Gastroesophageal sphincter (tissue), 4 donors: ENCODE data around the gene SLC18A2. TPM values are rescaled to one million over a fixed set of nuclear protein-coding genes. Genes with fewer than 3 reads are reported as not detected.

Experiments
- ATAC-seq: fragments of 150-250 bp; one replicate; pipeline ENCODE4 v1.9.1; 2016; ENCODE audit warnings: mild to moderate bottlenecking, moderate library complexity
- H3K27ac ChIP-seq, 4 donors: fragments of 200-600 bp; sonication (generic) in 3 of 4; 1 replicate in 3 of 4; 2 replicates in 1 of 4; pipeline ENCODE4 v1.5.1; 2016 to 2019
- H3K27me3 ChIP-seq: fragments of 200-600 bp; sonication (generic); one replicate; pipeline ENCODE4 v1.5.1; 2019
- H3K36me3 ChIP-seq, 2 donors: fragments of 200-600 bp; sonication (generic); one replicate each; pipeline ENCODE4 v1.5.1; 2019; ENCODE audit warnings: control low read depth in 1 of 2
- H3K4me1 ChIP-seq, 3 donors: fragments of 200-600 bp; sonication (generic); 1 replicate in 2 of 3; 2 replicates in 1 of 3; pipeline ENCODE4 v1.5.1; 2016 to 2019; ENCODE audit warnings: control low read depth in 2 of 3
- H3K4me3 ChIP-seq, 2 donors: fragments of 200-600 bp; sonication (generic); one replicate each; pipeline ENCODE4 v1.5.1; 2019; ENCODE audit warnings: mild to moderate bottlenecking in 1 of 2, moderate library complexity in 1 of 2
- H3K9me3 ChIP-seq, 3 donors: fragments of 200-600 bp; sonication (generic); one replicate each; pipeline ENCODE4 v1.5.1; 2017 to 2019; ENCODE audit warnings: control low read depth in 2 of 3
- CTCF ChIP-seq, 4 experiments: fragments of 200-600 bp in 2 of 4; fragments of 450-650 bp in 2 of 4; sonication (generic) in 1 of 4; IDR thresholded peaks; one replicate each; pipeline ENCODE4 v1.5.1; 2017 to 2019; ENCODE audit warnings: antibody characterized with exemption in 4 of 4, mild to moderate bottlenecking in 2 of 4, moderate library complexity in 2 of 4
- EP300 ChIP-seq: sonication (generic); formaldehyde crosslinking; IDR thresholded peaks from one replicate; pipeline ENCODE4 v1.6.1; 2017; ENCODE audit warnings: antibody characterized with exemption, mild to moderate bottlenecking
- POLR2A ChIP-seq, 2 donors: fragments of 450-650 bp; IDR thresholded peaks; one replicate each; pipeline ENCODE4 v1.6.1; 2017; ENCODE audit warnings: antibody characterized with exemption in 2 of 2, mild to moderate bottlenecking in 2 of 2, moderate library complexity in 1 of 2
- POLR2AphosphoS5 ChIP-seq: sonication (generic); formaldehyde crosslinking; IDR thresholded peaks from one replicate; pipeline ENCODE4 v1.6.1; 2017; ENCODE audit warnings: antibody characterized with exemption
- WGBS, 2 donors: methylation state at CpG; one replicate each; pipeline ENCODE4 v1.1.5; 2018; ENCODE audit warnings: low coverage in 1 of 2; 5-methylcytosine and 5-hydroxymethylcytosine counted together
- total RNA-seq, 4 donors: library from RNA; depleted of rRNA; stranded (reverse); fragments of >200 nt; gene quantifications; one replicate each; pipeline ENCODE4 v1.1.0, GENCODE V29; 2016

SLC18A2 gene
- total RNA-seq, 4 donors from 2014 or later: 0.82 to 1.9 (median 0.89) TPM

GRCh38 chr10:117324367-117324766, 83.5 kb downstream of the SLC18A2 start:
- TF ChIP-seq EP300 (no peak), POLR2A (IDR thresholded peaks at IDR 0.05) (no peak), POLR2AphosphoS5 (no peak), CTCF (IDR thresholded peaks at IDR 0.05) (no peak)
- Histone ChIP-seq H3K27ac (no peak overlapping the region), H3K4me1 (peaks cover 0 to 1% (median 0%) of the 10 kb centered on the region in 3 donors), H3K36me3 (no peaks in the 10 kb centered on the region), H3K27me3 (no peaks in the 10 kb centered on the region), H3K4me3 (no peak overlapping the region), H3K9me3 (no peaks in the 10 kb centered on the region)
- no peak for ATAC-seq
- WGBS, 2 donors: 93 to 100% methylated on average over 2 of the region's 2 CpGs

- no peak overlapping the region for H3K4me3 ChIP-seq
- TF ChIP-seq EP300 (no peak), POLR2AphosphoS5 (no peak), POLR2A (IDR thresholded peaks at IDR 0.05) (no peak), CTCF (IDR thresholded peaks at IDR 0.05) (no peak)
- no peak overlapping the region for H3K27ac ChIP-seq
- no peaks in the 10 kb centered on the region for H3K4me1 ChIP-seq
- H3K9me3 ChIP-seq: no peaks in the 10 kb centered on the region
- no peak for ATAC-seq
- no peaks in the 10 kb centered on the region for H3K36me3 ChIP-seq
- H3K27me3 ChIP-seq: no peaks in the 10 kb centered on the region
These were observed 86.3 kb downstream of the SLC18A2 start for GRCh38 chr10:117327262-117327661.

Other genes starting within 250 kb of the SLC18A2 start
- gene SHTN1, start 235.9 kb upstream of the SLC18A2 start, total RNA-seq: 1 to 10 TPM; 4.3 to 9.2 (median 6.3) TPM
- not detected for gene VAX1, start 102.8 kb upstream of the SLC18A2 start, total RNA-seq
- gene KCNK18, start 43.6 kb upstream of the SLC18A2 start, total RNA-seq: not detected
- gene PDZD8, start 134.3 kb downstream of the SLC18A2 start, total RNA-seq: 10 to 100 TPM; 32.8 to 49.2 (median 37.3) TPM